Body of pancreas (tissue), 4 donors: Measurements from ENCODE around the gene UBB.

Source experiments
- CTCF ChIP-seq, 7 experiments: fragments of 450-650 bp in 4 of 7; fragments of 200-600 bp in 3 of 7; sonication (generic) in 3 of 7; IDR thresholded peaks; one replicate each; pipeline ENCODE4 v1.5.1; 2016 to 2019; ENCODE audit warnings: antibody characterized with exemption in 7 of 7
- POLR2A ChIP-seq, 3 donors: fragments of 450-650 bp; IDR thresholded peaks; one replicate each; pipeline ENCODE4 v1.6.1; 2016; ENCODE audit warnings: antibody characterized with exemption in 3 of 3, mild to moderate bottlenecking in 2 of 3

GRCh38 chr17:16353317-16354174 lies 27.3 kb upstream of the UBB start, which contains the start of gene CENPV:
- TF ChIP-seq CTCF (IDR thresholded peaks at IDR 0.05) (peak in 3 of 7 experiments; percentile 17 to 67 (median 62)), POLR2A (IDR thresholded peaks at IDR 0.05) (peak in 2 of 3 donors; percentile 15 to 17)
